ENCODE data around the gene CDKN2AIP. TPM values are rescaled to one million over a fixed set of nuclear protein-coding genes. Genes with fewer than 3 reads are reported as not detected.

The CDKN2AIP gene
- total and polyA plus RNA-seq, 2 donors from 2014 or later = 11.7 to 15.3 TPM

- FAIRE-seq = no peak
- intact Hi-C loops (cut with DNase I) = no loop called here
- TF ChIP-seq CTCF (IDR thresholded peaks at IDR 0.05; ENCODE audit: borderline replicate concordance, extremely low read depth, insufficient read depth) = no peak
Observed at GRCh38 chr4:183495184-183495583, 50.7 kb downstream of the CDKN2AIP start.

More at GRCh38 chr4:183495184-183495583, 50.7 kb downstream of the CDKN2AIP start:
- Histone ChIP-seq H3K9ac (ENCODE audit: low read length in 3 of 3) (no peak overlapping the region), H3K4me1 (ENCODE audit: control insufficient read depth in 2 of 3, insufficient read depth in 2 of 3, low read depth in 1 of 3, low read length in 3 of 3) (no peaks in the 10 kb centered on the region), H3K4me3 (ENCODE audit: low read length in 3 of 3) (no peak overlapping the region), H3K27ac (ENCODE audit: low read depth in 2 of 2, low read length in 2 of 2) (no peak overlapping the region), H3K9me3 (ENCODE audit: control insufficient read depth in 2 of 3, insufficient read depth in 1 of 3, low read length in 3 of 3) (no peaks in the 10 kb centered on the region), H3K27me3 (ENCODE audit: control insufficient read depth, insufficient read depth, low read length) (no peaks in the 10 kb centered on the region), H3K36me3 (ENCODE audit: control insufficient read depth in 2 of 3, insufficient read depth in 3 of 3, low read length in 3 of 3) (peaks cover 0 to 2% (median 0%) of the 10 kb centered on the region in 3 donors)
- no peak for DNase-seq

Other genes starting within 250 kb of the CDKN2AIP start
- not detected for gene CLDN22, start 124.4 kb upstream of the CDKN2AIP start, total RNA-seq
- 0.39 TPM for gene CLDN22, start 124.4 kb upstream of the CDKN2AIP start, polyA plus RNA-seq (ENCODE audit: insufficient read depth, low read depth, low replicate concordance)
- gene CLDN24, start 122.2 kb upstream of the CDKN2AIP start, total RNA-seq = not detected
- not detected for gene CLDN24, start 122.2 kb upstream of the CDKN2AIP start, polyA plus RNA-seq (ENCODE audit: insufficient read depth, low read depth, low replicate concordance)
- gene ING2, start 60.4 kb downstream of the CDKN2AIP start, total RNA-seq = 7.8 TPM
- 17.3 TPM for gene ING2, start 60.4 kb downstream of the CDKN2AIP start, polyA plus RNA-seq (ENCODE audit: insufficient read depth, low read depth, low replicate concordance)
- 17.7 TPM for gene RWDD4, start 214.5 kb downstream of the CDKN2AIP start, total RNA-seq
- gene RWDD4, start 214.5 kb downstream of the CDKN2AIP start, polyA plus RNA-seq (ENCODE audit: insufficient read depth, low read depth, low replicate concordance) = 19.1 TPM
- 43.1 TPM for gene TRAPPC11, start 214.7 kb downstream of the CDKN2AIP start, total RNA-seq
- gene TRAPPC11, start 214.7 kb downstream of the CDKN2AIP start, polyA plus RNA-seq (ENCODE audit: insufficient read depth, low read depth, low replicate concordance) = 13.8 TPM

Data from kidney (tissue), 14 donors.